A673 (cell line): Measurements from ENCODE around the gene CAMK1D.

Experiments used
- EZH2 ChIP-seq: fragments of 200-600 bp; sonication (generic); IDR thresholded peaks from 2 replicates; pipeline ENCODE4 v1.6.1; 2017; ENCODE audit warnings: borderline replicate concordance, low read depth, mild to moderate bottlenecking, mixed read lengths, antibody characterized with exemption, low read length; ENCODE audit not compliant: poor library complexity, severe bottlenecking
- TF ChIP-seq, protein P1 (sequence below): fragments of 300-800, 200-600 bp; sonication (generic); conservative IDR thresholded peaks from 2 replicates; pipeline ENCODE4 v1.5.1; 2017; ENCODE audit warnings: low read depth, mild to moderate bottlenecking, antibody characterized with exemption, low read length, moderate library complexity, mixed read lengths

DNA sequence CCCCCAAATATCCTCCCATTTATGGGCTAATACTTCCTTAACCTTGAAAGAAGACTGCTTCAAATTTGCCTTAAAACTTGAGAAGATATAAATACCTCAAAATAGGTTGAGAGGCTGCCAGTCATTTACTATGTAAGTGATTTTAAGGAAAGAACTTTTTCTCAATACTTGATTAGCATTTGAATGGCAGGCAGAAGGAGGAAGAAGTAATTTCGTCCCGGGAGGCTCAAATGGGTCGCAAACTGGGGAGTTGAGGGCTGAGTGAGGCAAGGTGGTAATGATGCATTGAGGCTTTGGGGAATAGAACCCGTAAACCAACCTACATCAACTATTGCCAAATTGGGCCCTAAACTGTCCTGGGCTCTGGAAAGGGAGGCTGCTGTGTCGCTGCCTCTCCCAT, 11.1 kb downstream of the CAMK1D start:
- TF ChIP-seq, protein P1, sequence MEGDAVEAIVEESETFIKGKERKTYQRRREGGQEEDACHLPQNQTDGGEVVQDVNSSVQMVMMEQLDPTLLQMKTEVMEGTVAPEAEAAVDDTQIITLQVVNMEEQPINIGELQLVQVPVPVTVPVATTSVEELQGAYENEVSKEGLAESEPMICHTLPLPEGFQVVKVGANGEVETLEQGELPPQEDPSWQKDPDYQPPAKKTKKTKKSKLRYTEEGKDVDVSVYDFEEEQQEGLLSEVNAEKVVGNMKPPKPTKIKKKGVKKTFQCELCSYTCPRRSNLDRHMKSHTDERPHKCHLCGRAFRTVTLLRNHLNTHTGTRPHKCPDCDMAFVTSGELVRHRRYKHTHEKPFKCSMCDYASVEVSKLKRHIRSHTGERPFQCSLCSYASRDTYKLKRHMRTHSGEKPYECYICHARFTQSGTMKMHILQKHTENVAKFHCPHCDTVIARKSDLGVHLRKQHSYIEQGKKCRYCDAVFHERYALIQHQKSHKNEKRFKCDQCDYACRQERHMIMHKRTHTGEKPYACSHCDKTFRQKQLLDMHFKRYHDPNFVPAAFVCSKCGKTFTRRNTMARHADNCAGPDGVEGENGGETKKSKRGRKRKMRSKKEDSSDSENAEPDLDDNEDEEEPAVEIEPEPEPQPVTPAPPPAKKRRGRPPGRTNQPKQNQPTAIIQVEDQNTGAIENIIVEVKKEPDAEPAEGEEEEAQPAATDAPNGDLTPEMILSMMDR = no peak
- no peak for TF ChIP-seq EZH2
